HEK293T (cell line): Measurements from ENCODE around the gene CSTA.

ENCODE experiments used
- BHLHE40 ChIP-seq: fragments of 450-650 bp; IDR thresholded peaks from 2 replicates; pipeline ENCODE4 v1.6.1; 2016; ENCODE audit warnings: mild to moderate bottlenecking, moderate library complexity, borderline replicate concordance
- CTBP1 ChIP-seq: fragments of 450-650 bp; IDR thresholded peaks from 2 replicates; pipeline ENCODE4 v1.6.1; 2016; ENCODE audit warnings: borderline replicate concordance
- ELF4 ChIP-seq: fragments of 450-650 bp; IDR thresholded peaks from 2 replicates; pipeline ENCODE4 v1.6.1; 2017; ENCODE audit warnings: antibody characterized with exemption
- FOXA1 ChIP-seq: fragments of 450-650 bp; IDR thresholded peaks from 2 replicates; pipeline ENCODE4 v1.6.1; 2016; ENCODE audit warnings: mild to moderate bottlenecking
- LEF1 ChIP-seq: fragments of 450-650 bp; IDR thresholded peaks from 2 replicates; pipeline ENCODE4 v1.6.1; 2017; ENCODE audit warnings: mild to moderate bottlenecking, borderline replicate concordance
- SP1 ChIP-seq: fragments of 450-650 bp; IDR thresholded peaks from 2 replicates; pipeline ENCODE4 v1.6.1; 2017

GRCh38 chr3:122325769-122326168 is 721 bp downstream of the CSTA start:
- TF ChIP-seq CTBP1 (no peak), BHLHE40 (no peak), LEF1 (no peak), SP1 (no peak), FOXA1 (no peak), ELF4 (no peak)
